A549 (cell line): ENCODE results near the gene KANSL1. TPM values are rescaled to one million over a fixed set of nuclear protein-coding genes. Genes with fewer than 3 reads are reported as not detected.

Experiments
- ATAC-seq, 2 experiments: fragments of 200-7000 bp in 1 of 2; fragments of >200 bp in 1 of 2; cut with Nextera tagmentation in 1 of 2; cut with Tn5 transposase in 1 of 2; 3 replicates each; pipeline versions ENCODE4 v1.8.0 to v1.9.1; 2018 to 2020; ENCODE audit warnings: mild to moderate bottlenecking in 1 of 2, moderate library complexity in 1 of 2
- CTCF ChIA-PET: fragments of 300-600 bp; sonication (Branson Sonifier 250); formaldehyde crosslinking; extraction: SDS; loops from one replicate; lab custom pipeline; 2021; ENCODE audit warnings: antibody characterized with exemption, inconsistent platforms; lab: Yijun Ruan, JAX
- POLR2A ChIA-PET: fragments of 350-600 bp; formaldehyde crosslinking; extraction: SDS; loops from one replicate; lab custom pipeline; 2021; ENCODE audit warnings: antibody characterized with exemption, inconsistent platforms; lab: Yijun Ruan, JAX
- DNase-seq, 2 experiments: peaks; one replicate each; pipeline versions ENCODE4 v3.0.0 to v3.0.0-alpha.2; 2011 to 2016; ENCODE audit warnings: low read depth in 1 of 2, low spot score in 1 of 2
- FAIRE-seq: peaks from 2 replicates; lab custom pipeline; 2011; peaks lifted over from hg19 to GRCh38; lab: Jason Lieb, UNC
- H3K27ac ChIP-seq, 2 experiments: fragments of >200 bp; sonication (Bioruptor Twin); formaldehyde crosslinking; 3 replicates each; pipeline ENCODE4 v1.5.1; 2016 to 2017
- H3K4me1 ChIP-seq: fragments of >200 bp; sonication (Bioruptor Twin); formaldehyde crosslinking; 3 replicates; pipeline ENCODE4 v1.6.1; 2016
- H3K4me2 ChIP-seq: fragments of >200 bp; sonication (Bioruptor Twin); formaldehyde crosslinking; 3 replicates; pipeline ENCODE4 v1.6.1; 2016
- H3K4me3 ChIP-seq: fragments of >200 bp; sonication (Bioruptor Twin); formaldehyde crosslinking; 3 replicates; pipeline ENCODE4 v1.5.1; 2016
- H3K9me3 ChIP-seq: fragments of >200 bp; sonication (Bioruptor Twin); formaldehyde crosslinking; 3 replicates; pipeline ENCODE4 v1.6.1; 2016
- BCL3 ChIP-seq: fragments of >200 bp; sonication (Bioruptor Twin); formaldehyde crosslinking; IDR thresholded peaks from 3 replicates; pipeline ENCODE4 v1.6.1; 2016
- CHD2 ChIP-seq: fragments of 150-350 bp; IDR thresholded peaks from 2 replicates; pipeline ENCODE4 v1.6.1; 2014; ENCODE audit warnings: low read length; ENCODE audit not compliant: partially characterized antibody
- EHF ChIP-seq: fragments of 250-450 bp; sonication (Bioruptor Pico); IDR thresholded peaks from 2 replicates; pipeline ENCODE4 v1.5.0; 2020; ENCODE audit warnings: mild to moderate bottlenecking
- ELK1 ChIP-seq: fragments of 150-350 bp; IDR thresholded peaks from 2 replicates; pipeline ENCODE4 v1.6.1; 2014; ENCODE audit warnings: low read depth, mild to moderate bottlenecking, low read length
- EP300 ChIP-seq, 2 experiments: fragments of >200 bp; sonication (Bioruptor Twin); formaldehyde crosslinking; IDR thresholded peaks; 2 replicates in 1 of 2; 3 replicates in 1 of 2; pipeline ENCODE4 v1.6.1; 2016 to 2017
- HDAC2 ChIP-seq: fragments of 200-600 bp; sonication (generic); IDR thresholded peaks from 2 replicates; pipeline ENCODE4 v1.6.1; 2016
- HMGXB4 ChIP-seq: fragments of 250-450 bp; sonication (Bioruptor Pico); IDR thresholded peaks from 2 replicates; pipeline ENCODE4 v1.5.0; 2021; ENCODE audit warnings: mild to moderate bottlenecking, moderate library complexity, borderline replicate concordance
- JUN ChIP-seq, 2 experiments: fragments of >200 bp; sonication (Bioruptor Twin); formaldehyde crosslinking; IDR thresholded peaks; 2 replicates in 1 of 2; 3 replicates in 1 of 2; pipeline ENCODE4 v1.6.1; 2016 to 2017
- KDM1A ChIP-seq: fragments of 200-600 bp; sonication (generic); IDR thresholded peaks from 2 replicates; pipeline ENCODE4 v1.6.1; 2016; ENCODE audit warnings: low read depth, mild to moderate bottlenecking
- MAZ ChIP-seq: fragments of 150-350 bp; IDR thresholded peaks from 2 replicates; pipeline ENCODE4 v1.6.1; 2014; ENCODE audit warnings: antibody characterized with exemption, low read depth, low read length, borderline replicate concordance
- MYC ChIP-seq: IDR thresholded peaks from 2 replicates; pipeline ENCODE4 v1.6.1; 2012; ENCODE audit warnings: mild to moderate bottlenecking, inconsistent platforms, low read length, improper control_type of control experiment, borderline replicate concordance
- NFE2L2 ChIP-seq: fragments of 150-350 bp; conservative IDR thresholded peaks from 2 replicates; pipeline ENCODE4 v1.6.1; 2014; ENCODE audit warnings: low read length
- NPAS2 ChIP-seq: fragments of 250-450 bp; sonication (Bioruptor Pico); IDR thresholded peaks from 2 replicates; pipeline ENCODE4 v1.8.0; 2022; ENCODE audit warnings: mild to moderate bottlenecking, moderate library complexity, borderline replicate concordance
- POLR2AphosphoS2 ChIP-seq: conservative IDR thresholded peaks from 2 replicates; pipeline ENCODE4 v1.6.1; 2012; ENCODE audit warnings: low read length, improper control_type of control experiment, inconsistent platforms
- RCOR1 ChIP-seq: fragments of 150-350 bp; IDR thresholded peaks from 2 replicates; pipeline ENCODE4 v1.6.1; 2014; ENCODE audit warnings: antibody characterized with exemption, low read length, low read depth
- SREBF2 ChIP-seq: fragments of 450-650 bp; IDR thresholded peaks from 2 replicates; pipeline ENCODE4 v1.6.1; 2014; ENCODE audit warnings: mild to moderate bottlenecking, moderate library complexity
- ZSCAN20 ChIP-seq: fragments of 250-450 bp; sonication (Bioruptor Pico); IDR thresholded peaks from 2 replicates; pipeline ENCODE4 v1.8.0; 2022; ENCODE audit warnings: mild to moderate bottlenecking, moderate library complexity
- WGBS: methylation state at CpG from one replicate; pipeline ENCODE4 v1.1.6; 2017; ENCODE audit errors: missing lambda C conversion rate; 5-methylcytosine and 5-hydroxymethylcytosine counted together
- polyA plus RNA-seq, 4 experiments: library from polyadenylated mRNA; depleted of rRNA in 3 of 4; stranded (reverse); fragments of >200 nt; fragmentation: RNase III in 1 of 4; extraction: RNeasy Plus Mini Kit Qiagen cat#74134 plus additional on column Dnase treatment in 1 of 4; gene quantifications; 2 replicates in 3 of 4; 3 replicates in 1 of 4; pipeline ENCODE4 v1.2.3, GENCODE V29; 2011 to 2017

The KANSL1 gene
- polyA plus RNA-seq, 2 of the 4 experiments (the other 2 are of a cell fraction) = 22.6 to 27.9 TPM

- DNase-seq = no peak
- POLR2A ChIA-PET = no interaction called here
Observed at GRCh38 chr17:46176975-46177374, 16.3 kb downstream of the KANSL1 start.

GRCh38 chr17:46175891-46176290 is 17.3 kb downstream of the KANSL1 start:
- H3K4me1 ChIP-seq = peaks cover 52% of the 10 kb centered on the region
- peak; percentile 43 for FAIRE-seq
- 55% methylated on average over 1 of the region's 1 CpG for WGBS
- POLR2A ChIA-PET = no interaction called here
- no peak for ATAC-seq
- no peak overlapping the region for H3K27ac ChIP-seq
- no peak for DNase-seq
- H3K9me3 ChIP-seq = no peaks in the 10 kb centered on the region
- H3K4me3 ChIP-seq = no peak overlapping the region
- TF ChIP-seq SREBF2 = no peak
- no peak for TF ChIP-seq BCL3
- TF ChIP-seq EHF (CRISPR knock-in tag) = no peak
- no peak for TF ChIP-seq ELK1
- CTCF ChIA-PET = interaction anchor here (0.9 to 19.7 kb wide), 11 partner anchors 9 to 393 kb away, joined by 3 to 205 read pairs (median 5); partner anchors contain the start of gene KANSL1
- no peak overlapping the region for H3K4me2 ChIP-seq

More at GRCh38 chr17:46176975-46177374, 16.3 kb downstream of the KANSL1 start:
- 82% methylated on average over 3 of the region's 3 CpGs for WGBS
- H3K4me2 ChIP-seq = peak overlapping the region; percentile 9; the same call in 2 of the 3 replicates
- TF ChIP-seq ZSCAN20 (CRISPR knock-in tag) (no peak), RCOR1 (no peak), NFE2L2 (no peak), EP300 (IDR thresholded peaks at IDR 0.05) (no peak), MYC (no peak), HMGXB4 (CRISPR knock-in tag) (no peak), NPAS2 (CRISPR knock-in tag) (no peak), JUN (IDR thresholded peaks at IDR 0.05) (no peak), CHD2 (no peak), EHF (CRISPR knock-in tag) (no peak), POLR2AphosphoS2 (no peak), KDM1A (no peak), HDAC2 (no peak)
- no peak overlapping the region for H3K27ac ChIP-seq
- FAIRE-seq = peak; percentile 81
- no peaks in the 10 kb centered on the region for H3K9me3 ChIP-seq
- CTCF ChIA-PET = interaction anchor here (0.9 to 19.7 kb wide), 9 partner anchors 10 to 133 kb away, joined by 3 to 205 read pairs (median 9); partner anchors contain the start of gene KANSL1
- no peak for ATAC-seq
- H3K4me1 ChIP-seq = peaks cover 51% of the 10 kb centered on the region
- H3K4me3 ChIP-seq = no peak overlapping the region

GRCh38 chr17:46173153-46173552 is 20.1 kb downstream of the KANSL1 start:
- POLR2A ChIA-PET = interaction anchor here (1.2 kb wide), 1 partner anchor 20 kb away, joined by 4 read pairs; the partner anchor contains the start of gene KANSL1
- DNase-seq = no peak
- Histone ChIP-seq H3K27ac (no peak overlapping the region), H3K9me3 (no peaks in the 10 kb centered on the region), H3K4me1 (peaks cover 51% of the 10 kb centered on the region)
- no peak for TF ChIP-seq MAZ
- TF ChIP-seq, all 56 proteins: peak for 0
- ATAC-seq = no peak
- FAIRE-seq = no peak
- no peak overlapping the region for H3K4me2 ChIP-seq
- no peak overlapping the region for H3K4me3 ChIP-seq
- CTCF ChIA-PET = interaction anchor here (0.6 to 19.7 kb wide), 8 partner anchors 8 to 128 kb away, joined by 4 to 205 read pairs (median 8); partner anchors contain the start of gene KANSL1
- WGBS = 97% methylated on average over 2 of the region's 2 CpGs
